GM10266 (cell line): ENCODE results near the gene MRC2.

Experiments
- DNase-seq: peaks from one replicate; pipeline ENCODE4 v3.0.0; 2012; ENCODE audit errors: extremely low spot score
- TF ChIP-seq, protein P1 (sequence below): IDR thresholded peaks from 2 replicates; pipeline ENCODE4 v1.5.1; 2012; ENCODE audit warnings: mild to moderate bottlenecking, low read depth; ENCODE audit not compliant: control insufficient read depth, insufficient read depth; ENCODE audit errors: missing control alignments

Gene MRC2, protein sequence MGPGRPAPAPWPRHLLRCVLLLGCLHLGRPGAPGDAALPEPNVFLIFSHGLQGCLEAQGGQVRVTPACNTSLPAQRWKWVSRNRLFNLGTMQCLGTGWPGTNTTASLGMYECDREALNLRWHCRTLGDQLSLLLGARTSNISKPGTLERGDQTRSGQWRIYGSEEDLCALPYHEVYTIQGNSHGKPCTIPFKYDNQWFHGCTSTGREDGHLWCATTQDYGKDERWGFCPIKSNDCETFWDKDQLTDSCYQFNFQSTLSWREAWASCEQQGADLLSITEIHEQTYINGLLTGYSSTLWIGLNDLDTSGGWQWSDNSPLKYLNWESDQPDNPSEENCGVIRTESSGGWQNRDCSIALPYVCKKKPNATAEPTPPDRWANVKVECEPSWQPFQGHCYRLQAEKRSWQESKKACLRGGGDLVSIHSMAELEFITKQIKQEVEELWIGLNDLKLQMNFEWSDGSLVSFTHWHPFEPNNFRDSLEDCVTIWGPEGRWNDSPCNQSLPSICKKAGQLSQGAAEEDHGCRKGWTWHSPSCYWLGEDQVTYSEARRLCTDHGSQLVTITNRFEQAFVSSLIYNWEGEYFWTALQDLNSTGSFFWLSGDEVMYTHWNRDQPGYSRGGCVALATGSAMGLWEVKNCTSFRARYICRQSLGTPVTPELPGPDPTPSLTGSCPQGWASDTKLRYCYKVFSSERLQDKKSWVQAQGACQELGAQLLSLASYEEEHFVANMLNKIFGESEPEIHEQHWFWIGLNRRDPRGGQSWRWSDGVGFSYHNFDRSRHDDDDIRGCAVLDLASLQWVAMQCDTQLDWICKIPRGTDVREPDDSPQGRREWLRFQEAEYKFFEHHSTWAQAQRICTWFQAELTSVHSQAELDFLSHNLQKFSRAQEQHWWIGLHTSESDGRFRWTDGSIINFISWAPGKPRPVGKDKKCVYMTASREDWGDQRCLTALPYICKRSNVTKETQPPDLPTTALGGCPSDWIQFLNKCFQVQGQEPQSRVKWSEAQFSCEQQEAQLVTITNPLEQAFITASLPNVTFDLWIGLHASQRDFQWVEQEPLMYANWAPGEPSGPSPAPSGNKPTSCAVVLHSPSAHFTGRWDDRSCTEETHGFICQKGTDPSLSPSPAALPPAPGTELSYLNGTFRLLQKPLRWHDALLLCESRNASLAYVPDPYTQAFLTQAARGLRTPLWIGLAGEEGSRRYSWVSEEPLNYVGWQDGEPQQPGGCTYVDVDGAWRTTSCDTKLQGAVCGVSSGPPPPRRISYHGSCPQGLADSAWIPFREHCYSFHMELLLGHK (N-terminal part only)

GRCh38 chr17:62627219-62627903 lies at the start of gene MRC2:
Gene MRC2 (plus strand): TSS chr17:62627670. CDS start chr17:62627803, 133 bp downstream.
- DNase-seq: peak; percentile 80

GRCh38 chr17:62578757-62579487 lies 48.5 kb upstream of the MRC2 start:
- no peak for DNase-seq
- TF ChIP-seq, protein P1, sequence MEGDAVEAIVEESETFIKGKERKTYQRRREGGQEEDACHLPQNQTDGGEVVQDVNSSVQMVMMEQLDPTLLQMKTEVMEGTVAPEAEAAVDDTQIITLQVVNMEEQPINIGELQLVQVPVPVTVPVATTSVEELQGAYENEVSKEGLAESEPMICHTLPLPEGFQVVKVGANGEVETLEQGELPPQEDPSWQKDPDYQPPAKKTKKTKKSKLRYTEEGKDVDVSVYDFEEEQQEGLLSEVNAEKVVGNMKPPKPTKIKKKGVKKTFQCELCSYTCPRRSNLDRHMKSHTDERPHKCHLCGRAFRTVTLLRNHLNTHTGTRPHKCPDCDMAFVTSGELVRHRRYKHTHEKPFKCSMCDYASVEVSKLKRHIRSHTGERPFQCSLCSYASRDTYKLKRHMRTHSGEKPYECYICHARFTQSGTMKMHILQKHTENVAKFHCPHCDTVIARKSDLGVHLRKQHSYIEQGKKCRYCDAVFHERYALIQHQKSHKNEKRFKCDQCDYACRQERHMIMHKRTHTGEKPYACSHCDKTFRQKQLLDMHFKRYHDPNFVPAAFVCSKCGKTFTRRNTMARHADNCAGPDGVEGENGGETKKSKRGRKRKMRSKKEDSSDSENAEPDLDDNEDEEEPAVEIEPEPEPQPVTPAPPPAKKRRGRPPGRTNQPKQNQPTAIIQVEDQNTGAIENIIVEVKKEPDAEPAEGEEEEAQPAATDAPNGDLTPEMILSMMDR: no peak

More at GRCh38 chr17:62627219-62627903, at the start of gene MRC2:
- TF ChIP-seq, protein P1: no peak

- TF ChIP-seq, protein P1: no peak
- no peak for DNase-seq
These were observed 46.5 kb upstream of the MRC2 start for GRCh38 chr17:62580947-62581346.

GRCh38 chr17:62581764-62582163 lies 45.7 kb upstream of the MRC2 start:
- no peak for DNase-seq
- TF ChIP-seq, protein P1: no peak

DNA sequence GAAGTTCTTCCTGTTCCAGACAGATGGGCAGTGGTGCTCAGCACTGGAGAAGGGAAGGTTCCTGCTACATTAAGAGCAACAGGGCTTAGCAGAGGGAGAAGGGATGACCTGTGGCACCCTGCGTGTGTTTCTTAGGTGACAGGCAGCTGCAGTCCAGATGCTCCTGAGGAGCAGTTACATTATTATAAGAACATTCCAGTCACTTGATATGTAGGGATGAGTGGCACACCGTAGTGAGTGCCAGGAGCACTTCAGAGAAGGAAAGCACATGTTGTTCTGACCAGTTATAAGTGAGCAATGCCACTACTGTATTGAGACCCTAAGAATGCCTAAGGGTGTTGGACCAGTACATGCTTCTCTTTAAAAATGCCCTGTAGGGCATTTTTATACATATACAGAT lies 39.9 kb upstream of the MRC2 start:
- DNase-seq: no peak
- TF ChIP-seq, protein P1: no peak

- TF ChIP-seq, protein P1: no peak
- DNase-seq: no peak
These were observed 39.4 kb upstream of the MRC2 start for GRCh38 chr17:62588109-62588508.
